DOHH2 (cell line): ENCODE data around the gene IFRD2.

Source experiments
- EZH2phosphoT487 ChIP-seq: fragments of 200-600 bp; sonication (generic); IDR thresholded peaks from 2 replicates; pipeline ENCODE4 v1.6.1; 2017; ENCODE audit warnings: borderline replicate concordance, mild to moderate bottlenecking, antibody characterized with exemption, low read length, moderate library complexity, mixed read lengths
- TF ChIP-seq, protein P1 (sequence below): fragments of 200-600 bp; sonication (generic); IDR thresholded peaks from one replicate; pipeline ENCODE4 v1.5.1; 2014; ENCODE audit warnings: antibody characterized with exemption, mild to moderate bottlenecking, low read depth, low read length; ENCODE audit not compliant: poor library complexity, severe bottlenecking

- TF ChIP-seq, protein P1, sequence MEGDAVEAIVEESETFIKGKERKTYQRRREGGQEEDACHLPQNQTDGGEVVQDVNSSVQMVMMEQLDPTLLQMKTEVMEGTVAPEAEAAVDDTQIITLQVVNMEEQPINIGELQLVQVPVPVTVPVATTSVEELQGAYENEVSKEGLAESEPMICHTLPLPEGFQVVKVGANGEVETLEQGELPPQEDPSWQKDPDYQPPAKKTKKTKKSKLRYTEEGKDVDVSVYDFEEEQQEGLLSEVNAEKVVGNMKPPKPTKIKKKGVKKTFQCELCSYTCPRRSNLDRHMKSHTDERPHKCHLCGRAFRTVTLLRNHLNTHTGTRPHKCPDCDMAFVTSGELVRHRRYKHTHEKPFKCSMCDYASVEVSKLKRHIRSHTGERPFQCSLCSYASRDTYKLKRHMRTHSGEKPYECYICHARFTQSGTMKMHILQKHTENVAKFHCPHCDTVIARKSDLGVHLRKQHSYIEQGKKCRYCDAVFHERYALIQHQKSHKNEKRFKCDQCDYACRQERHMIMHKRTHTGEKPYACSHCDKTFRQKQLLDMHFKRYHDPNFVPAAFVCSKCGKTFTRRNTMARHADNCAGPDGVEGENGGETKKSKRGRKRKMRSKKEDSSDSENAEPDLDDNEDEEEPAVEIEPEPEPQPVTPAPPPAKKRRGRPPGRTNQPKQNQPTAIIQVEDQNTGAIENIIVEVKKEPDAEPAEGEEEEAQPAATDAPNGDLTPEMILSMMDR, result no peak
- no peak for TF ChIP-seq EZH2phosphoT487
Observed at GRCh38 chr3:50258029-50258680, 34.1 kb downstream of the IFRD2 start.
